ENCODE measurements around the gene GTF2F2.

Gene GTF2F2

DNA sequence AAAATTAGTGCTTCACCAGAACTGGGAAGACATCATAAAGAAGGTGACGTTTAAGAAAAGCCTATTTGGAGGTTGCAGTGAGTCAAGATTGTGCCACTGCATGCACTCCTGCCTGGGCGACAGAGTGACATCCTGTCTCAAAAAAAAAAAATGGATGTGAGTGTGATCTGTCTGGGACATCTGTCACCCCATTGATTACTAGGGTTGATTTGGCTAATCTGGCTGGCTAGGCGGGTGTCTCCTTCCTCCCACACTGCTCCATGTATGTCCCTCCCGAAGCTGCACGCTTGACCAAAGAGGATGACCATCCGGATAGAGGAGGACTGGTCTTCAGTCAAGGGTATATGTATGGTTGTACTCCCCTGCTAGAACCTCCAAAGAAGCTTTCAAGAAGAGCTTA lies 2.6 kb downstream of the GTF2F2 start:
- no peak for DNase-seq (ENCODE audit: low spot score)

DNA sequence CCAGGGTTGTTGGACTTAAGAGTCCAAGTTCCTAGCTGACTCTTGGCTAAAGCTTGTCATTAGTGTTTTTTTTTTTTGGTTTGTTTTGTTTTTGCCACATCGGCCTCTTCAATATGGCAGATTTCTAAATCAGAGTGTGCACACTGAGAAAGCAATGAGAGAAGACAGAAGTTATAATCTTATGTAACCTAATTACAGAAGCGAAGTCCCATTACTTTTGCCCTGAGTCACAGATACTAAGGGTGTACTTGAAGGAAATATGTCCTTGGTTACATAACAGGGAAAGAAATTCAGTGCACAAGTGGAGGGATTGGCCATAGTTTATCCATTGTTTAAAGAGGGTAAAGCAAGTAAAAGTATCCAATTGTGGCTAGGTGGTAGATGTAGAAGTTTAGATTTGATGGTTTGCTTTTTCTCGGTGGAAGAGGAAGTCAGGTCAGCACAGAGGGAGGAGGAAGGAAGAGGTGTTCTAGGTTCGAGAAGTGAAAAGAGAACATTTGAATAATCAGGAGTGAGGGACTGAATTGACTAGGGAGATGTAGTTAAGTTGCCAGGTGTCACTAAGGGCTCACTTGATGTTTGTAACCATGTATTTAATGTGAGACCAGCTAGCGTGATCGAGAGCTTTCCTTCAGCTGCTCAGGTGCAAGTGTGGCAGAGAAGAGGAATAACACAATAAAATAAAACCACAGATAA lies 12.2 kb downstream of the GTF2F2 start:
- DNase-seq (ENCODE audit: low spot score), result peak; percentile 24

DNA sequence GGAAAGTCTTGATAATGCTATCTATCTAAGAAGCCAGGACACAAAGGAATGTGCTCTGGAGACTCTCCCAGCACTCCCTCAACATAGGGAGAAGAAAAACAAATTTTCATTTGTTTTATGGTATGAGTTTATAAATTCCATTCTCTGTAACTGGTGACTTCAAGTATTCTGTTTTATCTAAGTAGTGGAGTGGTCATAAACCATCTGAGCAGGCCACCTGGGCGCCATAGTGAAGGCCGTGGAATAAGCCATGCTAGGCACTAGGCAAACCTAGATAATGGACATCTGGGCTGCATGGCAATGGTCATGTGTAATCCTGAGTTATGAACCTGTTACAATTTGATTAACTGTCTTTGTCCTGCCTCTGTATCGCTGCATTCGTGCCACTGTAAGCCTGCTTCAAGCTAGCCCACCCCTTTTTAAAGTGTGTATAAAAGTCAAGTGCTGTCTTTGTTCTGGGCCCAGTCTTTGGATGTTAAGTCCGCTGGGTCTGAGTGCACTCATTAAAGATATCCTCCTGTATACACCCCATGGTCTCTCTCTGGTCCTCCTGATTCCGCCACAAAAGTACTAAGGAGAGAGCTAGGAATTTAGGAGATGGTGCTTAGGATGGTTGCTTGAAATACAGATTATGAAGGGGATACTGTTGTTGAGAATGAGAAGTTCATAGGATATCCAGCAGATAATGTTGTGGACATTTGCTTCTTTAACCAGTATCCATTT lies 13.2 kb downstream of the GTF2F2 start:
- no peak for DNase-seq (ENCODE audit: low spot score)

DNA sequence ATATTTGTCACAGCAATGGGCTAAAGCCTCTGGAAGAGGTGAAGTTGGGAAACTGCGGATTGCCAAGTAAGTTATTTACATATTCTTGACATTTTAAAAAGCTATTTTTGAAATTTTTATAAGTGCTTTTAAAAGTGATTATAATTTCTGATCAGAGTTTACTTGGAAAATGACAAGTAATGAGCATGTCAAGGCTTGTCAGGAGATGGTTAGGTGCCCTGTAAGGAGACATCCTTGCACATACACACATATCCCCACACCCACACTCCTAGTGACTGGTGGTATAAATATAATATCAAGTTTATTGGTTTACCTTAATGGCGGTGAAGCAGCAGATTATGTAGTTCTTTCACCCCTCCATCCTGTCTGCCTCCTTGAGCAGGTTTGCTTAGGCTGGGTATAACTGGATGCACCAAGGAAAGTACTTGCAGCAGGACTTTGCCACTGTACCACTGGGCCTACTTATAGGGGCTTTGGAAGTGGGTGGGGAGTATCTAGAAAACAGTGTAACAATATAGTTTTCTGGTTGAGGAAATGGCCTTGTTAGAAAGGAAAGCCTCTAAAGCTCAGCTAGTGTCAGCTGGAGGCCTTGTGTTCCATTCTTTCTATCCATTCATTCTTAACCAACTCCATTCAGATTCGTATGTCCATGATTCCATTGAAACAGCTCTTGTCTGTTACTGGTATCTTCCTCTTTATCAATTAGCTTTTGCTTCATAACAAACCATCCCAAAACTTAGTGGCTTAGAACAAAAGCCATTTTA lies 16.6 kb downstream of the GTF2F2 start:
- no peak for DNase-seq (ENCODE audit: low spot score)

DNA sequence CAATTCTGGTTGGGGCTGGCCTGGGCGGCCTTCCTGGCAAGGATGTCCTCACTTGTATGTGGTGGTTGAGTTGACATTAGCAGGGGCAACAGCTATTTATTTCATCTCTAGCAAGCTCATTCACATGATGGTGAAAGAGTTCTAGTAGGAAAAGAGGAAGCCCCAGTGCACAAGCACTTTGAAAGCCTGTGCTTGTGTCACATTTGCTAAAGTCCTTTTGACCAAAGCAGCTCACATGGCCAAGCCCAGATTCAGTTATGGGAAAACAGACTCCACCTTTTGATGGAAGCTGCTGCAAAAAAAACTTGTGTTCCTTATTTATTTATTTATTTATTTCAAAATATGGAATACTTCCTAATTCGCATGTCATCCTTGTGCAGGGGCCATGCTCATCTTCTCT lies 17.2 kb downstream of the GTF2F2 start:
- no peak for DNase-seq (ENCODE audit: low spot score)

DNA sequence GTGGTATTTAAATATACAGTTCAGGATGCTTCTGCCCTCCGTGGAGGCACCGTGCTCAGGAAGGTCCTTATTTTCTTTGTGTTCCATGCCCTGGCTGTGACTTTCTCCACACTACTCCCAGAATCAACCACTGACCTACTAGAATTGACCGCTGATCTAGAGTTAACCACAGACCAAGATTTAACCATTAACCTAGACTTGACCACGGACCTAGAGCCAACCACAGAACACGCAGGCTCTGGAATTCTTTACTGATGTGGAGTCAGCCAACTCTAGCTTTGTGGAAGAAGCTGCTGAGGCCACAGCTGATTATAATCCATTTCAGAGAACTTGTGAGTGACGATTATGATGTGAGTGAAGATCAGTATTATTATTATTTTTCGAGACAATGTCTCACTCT lies 18.0 kb downstream of the GTF2F2 start:
- DNase-seq (ENCODE audit: low spot score), result no peak

DNA sequence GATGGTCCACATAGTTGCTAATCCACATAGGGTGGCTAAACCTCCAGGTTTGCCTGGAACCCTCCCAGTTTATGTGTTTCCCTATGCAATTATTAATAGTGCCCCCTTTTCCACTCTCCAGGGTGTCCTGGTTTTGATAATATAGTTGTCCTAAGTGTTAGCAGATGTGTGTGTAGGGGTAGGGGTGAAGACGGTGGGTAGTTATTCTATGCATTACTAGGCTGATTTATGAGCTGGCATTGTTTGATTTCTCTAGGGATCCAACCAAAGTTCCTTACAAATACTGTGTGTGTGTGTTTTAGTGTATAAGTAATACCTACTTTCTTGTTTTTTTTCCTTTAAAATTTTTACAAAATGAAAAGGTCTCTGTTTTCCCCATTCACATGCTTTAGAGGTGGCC lies 21.1 kb downstream of the GTF2F2 start:
- no peak for DNase-seq (ENCODE audit: low spot score)

DNA sequence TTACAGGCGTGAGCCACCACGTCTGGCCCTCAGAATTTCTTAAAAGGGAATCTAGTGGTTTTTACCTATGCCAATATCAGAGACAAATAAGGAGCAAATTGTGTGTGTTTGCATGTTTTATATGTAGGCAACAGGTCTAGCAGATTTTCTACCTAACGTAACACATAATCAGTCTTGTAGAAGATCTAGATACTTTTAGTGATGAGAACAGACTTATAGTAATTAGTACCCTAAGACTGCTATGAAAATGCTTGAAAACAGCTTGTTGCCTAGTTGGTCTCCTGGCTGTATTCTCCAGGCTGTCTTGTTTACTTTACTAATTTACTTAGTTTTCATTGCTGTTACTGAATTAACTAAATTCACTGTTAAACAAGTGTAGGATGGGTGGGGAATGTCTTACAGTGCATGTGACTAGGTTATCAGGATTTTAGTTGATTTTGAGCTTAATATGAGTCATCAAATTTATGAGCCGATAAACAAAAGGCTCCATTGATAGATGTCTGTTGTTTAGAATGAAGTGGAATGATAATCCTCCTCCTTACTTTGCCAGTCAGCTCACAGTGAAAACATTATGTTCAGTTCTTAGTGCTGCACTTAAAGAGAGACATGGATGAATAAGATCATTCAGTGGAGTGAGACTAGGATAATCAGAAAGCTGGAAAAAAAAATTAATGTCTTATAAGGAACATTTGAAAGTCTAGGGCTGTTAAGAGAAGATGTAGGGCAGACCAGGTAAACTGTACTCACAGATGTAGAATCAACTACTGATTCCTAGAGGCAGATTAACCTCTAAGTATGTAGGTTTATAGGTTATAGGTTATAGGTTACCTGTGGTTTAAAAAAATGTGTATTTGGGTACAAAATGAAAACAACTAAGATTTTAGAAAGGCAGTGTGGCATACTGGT lies 22.4 kb downstream of the GTF2F2 start:
- no peak for DNase-seq (ENCODE audit: low spot score)

DNA sequence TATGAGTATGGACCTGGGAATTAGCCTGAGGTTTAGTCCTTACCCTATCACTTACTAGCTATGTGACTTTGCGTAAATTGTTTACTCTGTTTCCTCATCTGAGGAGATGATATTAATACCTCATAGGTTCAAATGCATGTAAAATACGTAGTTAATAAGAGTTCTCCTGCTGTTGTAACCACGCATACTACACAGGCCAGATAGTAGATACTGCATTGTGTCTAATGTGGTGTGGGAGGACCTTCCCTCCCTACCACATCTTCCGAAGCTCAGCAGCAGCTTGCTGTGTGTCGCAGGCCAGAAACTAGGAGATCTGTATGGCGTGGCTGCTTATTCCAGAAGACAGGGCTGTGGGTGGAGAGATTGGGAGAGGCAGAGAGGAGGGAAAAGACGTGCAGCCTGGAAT lies 23.0 kb downstream of the GTF2F2 start:
- DNase-seq (ENCODE audit: low spot score), result no peak

DNA sequence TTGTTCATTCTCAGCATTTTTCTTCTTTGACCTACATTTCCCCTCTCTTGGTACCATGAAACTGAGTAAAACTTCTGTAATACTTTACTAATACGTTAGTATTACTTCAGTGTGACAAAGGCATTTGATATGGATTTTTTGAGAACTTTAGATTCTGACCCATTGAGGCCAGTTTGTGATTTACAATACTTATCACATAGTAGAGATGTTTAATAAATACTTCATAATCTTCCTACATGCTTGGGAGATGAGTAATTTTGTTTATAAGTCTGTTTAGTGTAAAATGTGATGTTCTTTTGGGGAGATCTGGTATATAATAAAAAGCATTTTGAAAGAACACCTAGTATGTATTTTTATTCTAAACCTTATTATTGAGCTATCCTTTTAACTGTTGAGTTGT lies 29.7 kb downstream of the GTF2F2 start:
- no peak for DNase-seq (ENCODE audit: low spot score)

DNA sequence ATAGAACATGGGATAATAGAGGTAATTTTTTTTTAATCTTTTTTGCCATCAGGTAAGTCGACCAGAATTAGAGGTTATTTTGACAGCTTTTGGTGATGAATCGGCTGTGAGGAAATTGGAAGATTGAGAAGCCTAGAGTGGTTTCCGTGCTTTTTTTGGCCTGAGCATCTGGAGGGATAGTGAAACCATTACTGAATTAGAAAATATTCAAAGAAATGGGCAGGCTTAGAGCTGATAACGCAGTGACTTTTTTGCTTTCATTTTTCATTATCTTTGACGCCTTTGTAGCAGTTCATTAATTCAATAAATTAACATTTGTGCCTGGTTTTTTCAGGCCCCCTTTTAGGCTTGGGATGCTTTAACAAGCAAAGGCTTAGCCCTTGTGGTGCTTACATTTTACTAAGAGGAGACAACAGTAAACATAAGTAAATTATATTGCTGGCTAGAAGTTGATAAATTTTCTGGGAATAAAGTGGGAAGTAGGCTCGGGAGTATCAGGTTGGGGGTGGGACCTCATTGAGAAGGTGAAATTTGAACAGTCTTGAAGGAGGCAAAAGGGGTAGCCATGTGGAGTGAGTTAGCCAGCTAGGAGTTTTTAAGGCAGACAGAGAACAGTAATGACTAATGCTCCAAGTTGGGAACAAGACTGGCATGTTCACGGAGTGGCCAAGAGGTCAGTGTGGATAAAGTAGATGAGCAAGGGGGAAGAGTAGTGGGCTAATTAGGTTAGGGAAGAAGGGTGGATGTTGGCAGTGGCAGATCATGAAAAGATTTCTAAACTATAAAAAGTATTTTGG lies 36.5 kb downstream of the GTF2F2 start:
- DNase-seq (ENCODE audit: low spot score), result no peak

DNA sequence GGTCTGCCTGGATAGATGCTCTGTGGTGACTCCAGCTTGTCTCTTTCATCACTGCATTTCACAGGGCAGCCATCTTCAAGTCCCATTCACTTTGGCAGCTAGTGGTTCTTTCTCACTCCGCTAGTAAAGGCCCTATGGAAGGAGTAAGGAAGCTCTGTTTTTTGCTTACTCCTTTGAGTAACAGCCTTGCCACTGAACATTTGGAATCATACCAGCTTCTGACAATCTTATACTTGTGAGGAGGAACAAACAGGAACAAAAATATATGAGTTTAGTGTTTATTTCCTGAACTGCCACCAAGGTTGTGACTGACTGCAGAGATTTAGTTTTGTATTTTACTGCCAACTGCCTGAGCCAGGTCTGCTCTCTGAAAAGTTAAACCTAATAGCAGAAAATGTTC lies 41.9 kb downstream of the GTF2F2 start:
- DNase-seq (ENCODE audit: low spot score), result no peak

DNA sequence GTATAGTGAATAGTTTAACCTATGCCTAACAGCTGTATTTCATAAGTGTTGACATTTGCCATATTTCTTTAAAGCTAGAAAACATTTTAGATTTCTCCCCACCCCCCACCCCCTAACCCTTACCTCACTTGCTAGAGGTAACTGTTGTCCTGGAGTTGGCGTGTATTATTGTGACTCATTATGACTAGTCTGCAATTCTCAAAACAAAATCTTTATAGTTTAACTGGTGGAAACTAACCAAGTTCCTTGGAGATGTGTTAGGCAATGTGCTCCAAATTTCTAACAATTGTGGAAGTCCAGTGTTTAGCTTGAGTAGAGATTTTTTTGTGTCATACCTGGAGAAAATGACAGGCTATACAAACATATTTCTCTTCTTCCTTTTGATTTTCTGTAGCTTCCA lies 42.5 kb downstream of the GTF2F2 start:
- DNase-seq (ENCODE audit: low spot score), result no peak

DNA sequence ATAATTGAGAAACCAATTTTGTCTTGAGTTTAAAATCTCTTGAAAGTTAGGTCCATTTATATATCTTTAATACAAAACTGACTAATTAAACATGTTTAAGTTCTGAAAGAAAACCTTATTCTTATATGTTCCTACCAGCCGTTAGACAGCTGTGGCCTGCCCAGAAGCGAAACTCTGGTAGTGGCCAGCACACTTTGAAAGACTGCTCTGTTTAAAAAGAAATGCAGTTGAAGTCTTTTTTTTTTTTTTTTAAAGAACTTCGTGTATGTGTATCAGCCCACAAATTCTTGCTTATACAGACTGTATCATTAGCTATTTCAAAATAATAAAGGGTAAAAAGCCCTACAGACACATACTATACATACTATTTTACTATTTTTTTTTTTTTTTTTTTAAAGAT lies 46.5 kb downstream of the GTF2F2 start:
- DNase-seq (ENCODE audit: low spot score), result no peak

DNA sequence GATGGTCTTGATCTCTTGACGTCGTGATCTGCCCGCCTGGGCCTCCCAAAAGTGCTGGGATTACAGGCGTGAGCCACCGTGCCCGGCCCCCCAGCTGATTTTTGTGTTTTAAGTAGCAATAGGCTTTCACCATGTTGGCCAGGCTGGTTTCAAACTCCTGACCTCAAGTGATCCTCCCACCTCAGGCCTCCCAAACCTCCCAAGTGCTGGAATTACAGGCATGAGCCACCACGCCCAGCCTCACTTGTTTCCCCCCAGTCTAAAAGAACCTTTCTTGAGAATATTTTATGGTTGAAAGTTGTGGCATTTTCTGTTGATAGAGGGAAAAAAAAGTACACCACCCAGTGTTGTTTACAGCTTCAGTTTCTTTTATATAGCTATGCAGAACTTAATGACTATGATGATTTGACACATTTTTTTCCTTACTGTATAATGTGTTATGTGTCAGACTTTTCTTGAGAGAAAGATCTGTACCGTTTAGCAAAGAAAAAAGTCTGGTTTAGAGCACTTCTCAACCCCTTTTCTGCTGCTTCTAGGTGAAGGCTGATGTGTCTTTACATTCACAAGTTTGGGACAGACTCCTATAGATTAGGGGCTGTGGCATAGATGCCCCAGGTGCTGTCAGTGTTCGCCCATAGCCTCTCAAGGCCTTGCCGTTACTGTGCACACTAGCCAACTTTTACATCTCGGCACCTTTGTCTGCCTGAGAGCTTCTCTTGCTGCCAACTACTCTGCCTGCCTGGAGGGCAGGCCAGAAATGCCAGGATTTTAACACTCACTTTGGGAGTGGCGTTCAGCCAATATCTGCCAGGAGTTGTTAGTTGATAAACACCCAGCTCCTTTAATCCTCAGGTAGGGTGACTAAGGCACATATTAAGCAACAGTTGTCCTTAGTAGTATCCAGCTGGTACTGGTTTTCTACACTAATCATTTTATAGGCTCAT lies 47.6 kb downstream of the GTF2F2 start:
- DNase-seq (ENCODE audit: low spot score), result no peak

DNA sequence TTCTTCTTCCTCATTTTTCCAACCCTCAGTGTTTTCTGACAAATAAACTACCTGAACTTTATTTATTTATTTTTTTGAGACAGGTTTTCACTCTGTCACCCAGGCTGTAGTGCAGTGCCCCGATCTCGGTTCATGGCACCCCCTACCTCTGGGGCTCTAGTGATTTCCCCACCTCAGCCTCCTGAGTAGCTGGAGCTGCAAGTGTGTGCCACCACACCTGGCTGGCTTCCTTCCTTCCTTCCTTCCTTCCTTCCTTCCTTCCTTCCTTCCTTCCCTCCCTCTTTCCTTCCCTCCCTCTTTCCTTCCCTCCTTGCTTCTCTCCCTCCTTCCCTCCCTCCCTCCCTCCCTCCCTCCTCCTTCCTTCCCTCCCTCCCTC lies 48.2 kb downstream of the GTF2F2 start:
- no peak for DNase-seq (ENCODE audit: low spot score)

DNA sequence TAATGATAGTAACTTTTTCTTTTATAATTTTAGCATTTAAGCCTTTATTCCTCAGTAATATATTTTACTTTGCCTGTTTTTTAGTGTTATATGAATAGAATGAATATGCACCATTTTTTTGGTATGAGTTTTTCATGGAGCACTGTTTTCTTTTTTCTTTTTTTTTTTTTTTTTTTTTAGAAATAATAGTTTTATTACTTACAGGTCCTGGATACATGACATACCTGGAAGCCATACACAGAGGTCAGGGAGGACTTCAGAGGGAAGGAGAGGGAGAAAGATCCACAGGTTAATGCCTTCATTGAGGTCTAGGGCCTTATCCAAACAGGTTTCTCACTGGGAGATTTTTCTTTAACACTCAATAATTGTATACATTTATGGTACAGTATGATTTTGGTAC lies 54.2 kb downstream of the GTF2F2 start:
- DNase-seq (ENCODE audit: low spot score), result no peak

DNA sequence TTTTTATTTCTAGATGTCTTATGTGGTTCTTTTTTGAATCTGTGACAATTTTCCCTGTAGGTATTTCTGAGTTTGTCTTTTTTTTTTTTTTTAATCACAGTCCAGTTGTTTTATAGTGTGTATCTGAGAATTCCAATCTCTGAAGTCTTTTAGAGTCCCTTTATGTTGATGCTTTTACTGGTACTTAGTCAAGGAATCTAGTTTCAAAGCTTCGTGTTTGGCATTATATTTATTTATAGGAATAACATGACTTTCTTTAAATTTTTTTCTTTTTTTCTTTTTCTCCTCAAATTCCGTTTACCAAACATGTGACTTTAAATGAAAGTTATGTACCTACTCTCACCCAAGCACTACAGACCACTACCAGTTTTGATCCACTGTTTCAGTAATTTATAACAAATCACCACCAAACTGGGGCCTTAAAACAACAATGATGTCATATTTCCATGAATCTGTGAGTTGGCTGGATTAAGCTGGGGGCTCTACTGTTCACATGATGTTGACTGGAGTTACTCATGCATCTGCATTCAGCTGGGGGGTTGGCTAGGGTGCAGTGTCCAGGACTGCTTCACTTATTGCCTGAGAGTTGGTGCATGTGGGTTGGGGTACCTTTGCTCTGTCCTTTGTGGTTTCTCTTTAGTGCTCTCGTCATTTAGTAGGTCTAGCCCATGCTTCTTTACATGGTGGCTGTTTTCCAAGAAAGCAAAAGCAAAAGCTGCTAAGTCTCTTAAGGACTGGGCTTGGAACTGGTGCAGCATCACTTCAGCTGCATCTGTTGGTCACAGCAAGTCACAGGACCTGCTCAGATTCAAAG lies 58.2 kb downstream of the GTF2F2 start:
- DNase-seq (ENCODE audit: low spot score), result no peak

DNA sequence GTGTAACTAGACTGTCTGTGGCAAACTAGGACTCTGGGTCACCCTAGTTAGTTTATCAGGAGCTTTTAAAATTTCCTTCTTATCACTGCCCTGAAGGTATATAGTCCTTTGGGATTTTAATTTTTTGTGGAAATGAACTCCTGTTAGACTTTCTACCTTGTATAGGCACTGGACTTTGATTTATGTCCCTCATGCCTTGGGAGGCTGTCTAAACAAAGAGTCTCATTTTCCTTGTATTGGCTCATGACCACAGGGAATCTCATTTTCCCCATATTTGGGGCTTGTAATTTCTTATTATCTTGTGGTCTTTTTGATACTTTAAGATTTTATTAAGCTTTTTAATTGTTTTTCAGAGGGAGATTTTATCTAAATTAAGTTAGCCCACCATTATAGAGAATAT lies 59.1 kb downstream of the GTF2F2 start:
- no peak for DNase-seq (ENCODE audit: low spot score)
